Spleen (tissue), 7 donors: ENCODE data around the gene GABRB1.

Source experiments
- CTCF ChIP-seq, 11 experiments: fragments of 200-600 bp in 7 of 11; fragments of 450-650 bp in 4 of 11; sonication (generic) in 4 of 11; IDR thresholded peaks in 8 of 11; conservative IDR thresholded peaks in 3 of 11; 1 replicate in 7 of 11; 2 replicates in 4 of 11; pipeline versions ENCODE4 v1.4.0 to v1.8.0; 2016 to 2021; ENCODE audit warnings: antibody characterized with exemption in 11 of 11, inconsistent platforms in 4 of 11, mild to moderate bottlenecking in 1 of 11
- POLR2A ChIP-seq, 3 donors: fragments of 450-650 bp; IDR thresholded peaks; one replicate each; pipeline ENCODE4 v1.5.1; 2017; ENCODE audit warnings: antibody characterized with exemption in 3 of 3, mild to moderate bottlenecking in 1 of 3
- POLR2AphosphoS5 ChIP-seq, 3 donors: sonication (generic); formaldehyde crosslinking; IDR thresholded peaks; one replicate each; pipeline ENCODE4 v1.5.1; 2017; ENCODE audit warnings: antibody characterized with exemption in 3 of 3
- donor health status: DM: no; HTN: no; CAD: no; lungs with moderate emphysema.
- donor health status: DM: no; HTN: no; CAD: no.
- donor health status: DM: no; HTN: no; CAD: no.

GRCh38 chr4:47084795-47085194 lies 53.4 kb downstream of the GABRB1 start:
- TF ChIP-seq POLR2AphosphoS5 (IDR thresholded peaks at IDR 0.05) (no peak), CTCF (IDR thresholded peaks at IDR 0.05 in 8 of 11, conservative IDR thresholded peaks at IDR 0.05 in 3 of 11) (no peak), POLR2A (IDR thresholded peaks at IDR 0.05) (no peak)
